Sigmoid colon (tissue), 7 donors: Measurements from ENCODE around the gene TRPT1. TPM values are rescaled to one million over a fixed set of nuclear protein-coding genes. Genes with fewer than 3 reads are reported as not detected.

Experiments used
- DNase-seq: peaks from one replicate; pipeline ENCODE4 v3.0.0-alpha.2; 2019
- H3K27ac ChIP-seq, 4 donors: fragments of 200-600 bp; sonication (generic); one replicate each; pipeline ENCODE4 v1.5.1; 2016 to 2019; ENCODE audit warnings: mild to moderate bottlenecking in 1 of 4
- H3K27me3 ChIP-seq, 3 donors: fragments of 200-600 bp; sonication (generic); one replicate each; pipeline ENCODE4 v1.5.1; 2019; ENCODE audit warnings: mild to moderate bottlenecking in 1 of 3
- H3K36me3 ChIP-seq, 4 donors: fragments of 200-600 bp; sonication (generic); one replicate each; pipeline ENCODE4 v1.5.1; 2016 to 2019
- H3K4me1 ChIP-seq, 4 donors: fragments of 200-600 bp; sonication (generic); one replicate each; pipeline ENCODE4 v1.5.1; 2017 to 2019
- H3K4me3 ChIP-seq, 4 donors: fragments of 200-600 bp; sonication (generic); one replicate each; pipeline ENCODE4 v1.5.1; 2017 to 2019; ENCODE audit warnings: mild to moderate bottlenecking in 2 of 4, moderate library complexity in 1 of 4
- H3K9me3 ChIP-seq, 4 donors: fragments of 200-600 bp in 3 of 4; sonication (generic) in 3 of 4; one replicate each; pipeline versions ENCODE4 v1.5.1 to v1.6.1; 2013 to 2019
- EP300 ChIP-seq, 4 donors: sonication (generic); formaldehyde crosslinking; IDR thresholded peaks; one replicate each; pipeline ENCODE4 v1.6.1; 2017; ENCODE audit warnings: antibody characterized with exemption in 4 of 4
- POLR2A ChIP-seq, 2 donors: fragments of 450-650 bp; IDR thresholded peaks; one replicate each; pipeline ENCODE4 v1.6.1; 2016; ENCODE audit warnings: antibody characterized with exemption in 2 of 2, mild to moderate bottlenecking in 2 of 2, moderate library complexity in 2 of 2
- POLR2AphosphoS5 ChIP-seq, 4 donors: sonication (generic); formaldehyde crosslinking; IDR thresholded peaks; one replicate each; pipeline ENCODE4 v1.6.1; 2017; ENCODE audit warnings: antibody characterized with exemption in 4 of 4
- WGBS, 2 donors: extraction: QIAGEN DNeasy Blood & Tissue Kit; methylation state at CpG; one replicate each; pipeline ENCODE4 v1.1.7; 2013; 5-methylcytosine and 5-hydroxymethylcytosine counted together
- intact Hi-C: fragments of 100-400 bp; cut with DNase I; formaldehyde crosslinking; loops from one replicate; pipeline ENCODE4 v1.15.1; 2023
- polyA plus RNA-seq, 3 donors: library from polyadenylated mRNA; stranded (reverse); fragments of 200-250 nt; gene quantifications; one replicate each; pipeline ENCODE4 v1.2.3, GENCODE V29; 2013
- total RNA-seq, 4 donors: library from RNA; depleted of rRNA; stranded (reverse); fragments of >200 nt; gene quantifications; one replicate each; pipeline ENCODE4 v1.1.0, GENCODE V29; 2016
- TF ChIP-seq, protein P1 (sequence below), 4 experiments: fragments of 450-650 bp in 3 of 4; fragments of 200-600 bp in 1 of 4; IDR thresholded peaks; one replicate each; pipeline ENCODE4 v1.5.1; 2016 to 2019; ENCODE audit warnings: antibody characterized with exemption in 4 of 4, mild to moderate bottlenecking in 3 of 4, moderate library complexity in 2 of 4
- donor health status: healthy with polysubstance abuse.
- donor health status: Bipolar disorder and iron deficiency.
- donor health status: healthy.

The TRPT1 gene
- total and polyA plus RNA-seq, 7 donors: 45.7 to 82.8 (median 79.2) TPM

DNA sequence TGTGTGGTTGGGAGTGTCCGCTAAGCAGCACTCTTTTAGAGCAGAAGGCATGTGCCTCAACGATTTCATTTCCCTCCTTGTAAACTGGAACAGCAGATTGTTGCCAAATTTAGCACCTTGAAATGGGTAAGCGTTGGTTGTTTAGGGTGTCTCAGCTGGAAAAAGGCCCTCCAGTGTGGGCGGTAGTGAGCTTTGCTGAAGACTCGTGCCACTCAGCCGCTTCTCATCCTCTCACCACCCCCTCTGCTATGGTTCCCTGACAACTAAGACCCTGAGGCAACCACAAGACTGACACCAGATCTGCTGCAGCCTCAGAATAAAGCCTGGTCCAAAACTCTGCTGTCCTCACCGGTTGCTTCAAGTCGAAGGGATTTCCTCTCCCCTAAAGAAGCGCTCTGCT lies 29.4 kb downstream of the TRPT1 start:
- TF ChIP-seq EP300 (IDR thresholded peaks at IDR 0.05) (no peak), POLR2AphosphoS5 (IDR thresholded peaks at IDR 0.05) (no peak), POLR2A (IDR thresholded peaks at IDR 0.05) (no peak)
- TF ChIP-seq, protein P1, sequence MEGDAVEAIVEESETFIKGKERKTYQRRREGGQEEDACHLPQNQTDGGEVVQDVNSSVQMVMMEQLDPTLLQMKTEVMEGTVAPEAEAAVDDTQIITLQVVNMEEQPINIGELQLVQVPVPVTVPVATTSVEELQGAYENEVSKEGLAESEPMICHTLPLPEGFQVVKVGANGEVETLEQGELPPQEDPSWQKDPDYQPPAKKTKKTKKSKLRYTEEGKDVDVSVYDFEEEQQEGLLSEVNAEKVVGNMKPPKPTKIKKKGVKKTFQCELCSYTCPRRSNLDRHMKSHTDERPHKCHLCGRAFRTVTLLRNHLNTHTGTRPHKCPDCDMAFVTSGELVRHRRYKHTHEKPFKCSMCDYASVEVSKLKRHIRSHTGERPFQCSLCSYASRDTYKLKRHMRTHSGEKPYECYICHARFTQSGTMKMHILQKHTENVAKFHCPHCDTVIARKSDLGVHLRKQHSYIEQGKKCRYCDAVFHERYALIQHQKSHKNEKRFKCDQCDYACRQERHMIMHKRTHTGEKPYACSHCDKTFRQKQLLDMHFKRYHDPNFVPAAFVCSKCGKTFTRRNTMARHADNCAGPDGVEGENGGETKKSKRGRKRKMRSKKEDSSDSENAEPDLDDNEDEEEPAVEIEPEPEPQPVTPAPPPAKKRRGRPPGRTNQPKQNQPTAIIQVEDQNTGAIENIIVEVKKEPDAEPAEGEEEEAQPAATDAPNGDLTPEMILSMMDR (IDR thresholded peaks at IDR 0.05): no peak
- H3K9me3 ChIP-seq: no peaks in the 10 kb centered on the region
- intact Hi-C loops: no loop called here
- peaks cover 64 to 93% (median 80%) of the 10 kb centered on the region in 4 donors for H3K36me3 ChIP-seq
- no peaks in the 10 kb centered on the region for H3K27me3 ChIP-seq
- no peak for DNase-seq
- peaks cover 0 to 1% (median 0%) of the 10 kb centered on the region in 4 donors for H3K4me1 ChIP-seq
- WGBS, 2 donors: 82 to 85% methylated on average over 9 of the region's 9 CpGs
- no peak overlapping the region for H3K4me3 ChIP-seq
- no peak overlapping the region for H3K27ac ChIP-seq

DNA sequence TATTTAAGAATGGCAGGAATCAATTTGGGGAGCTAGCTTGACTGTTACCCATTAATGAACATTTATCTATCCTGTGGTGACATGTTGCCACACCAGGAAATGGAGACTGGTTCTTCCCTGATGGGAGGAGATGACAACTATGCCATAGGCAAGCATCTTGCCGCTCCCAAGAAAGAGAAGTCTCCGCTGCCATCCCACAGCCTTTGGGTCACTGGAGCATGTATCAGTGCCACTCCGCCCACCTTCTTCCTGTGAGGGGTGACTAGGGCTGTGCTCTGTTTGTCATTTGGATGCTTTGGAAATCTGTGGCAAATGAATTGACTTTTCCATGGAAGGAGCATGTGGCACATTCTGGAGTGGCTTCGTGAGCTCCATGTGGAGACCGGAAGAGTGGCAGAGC lies 33.6 kb downstream of the TRPT1 start:
- Histone ChIP-seq H3K4me3 (no peak overlapping the region), H3K27me3 (no peaks in the 10 kb centered on the region), H3K9me3 (no peaks in the 10 kb centered on the region), H3K36me3 (peaks cover 41 to 51% (median 46%) of the 10 kb centered on the region in 4 donors), H3K4me1 (peaks cover 0 to 22% (median 11%) of the 10 kb centered on the region in 4 donors), H3K27ac (no peak overlapping the region)
- 92 to 93% methylated on average over 5 of the region's 5 CpGs for WGBS, 2 donors
- intact Hi-C loops: no loop called here
- TF ChIP-seq POLR2A (IDR thresholded peaks at IDR 0.05) (no peak), EP300 (IDR thresholded peaks at IDR 0.05) (no peak), POLR2AphosphoS5 (IDR thresholded peaks at IDR 0.05) (no peak)
- TF ChIP-seq, protein P1 (IDR thresholded peaks at IDR 0.05): no peak
- DNase-seq: no peak

DNA sequence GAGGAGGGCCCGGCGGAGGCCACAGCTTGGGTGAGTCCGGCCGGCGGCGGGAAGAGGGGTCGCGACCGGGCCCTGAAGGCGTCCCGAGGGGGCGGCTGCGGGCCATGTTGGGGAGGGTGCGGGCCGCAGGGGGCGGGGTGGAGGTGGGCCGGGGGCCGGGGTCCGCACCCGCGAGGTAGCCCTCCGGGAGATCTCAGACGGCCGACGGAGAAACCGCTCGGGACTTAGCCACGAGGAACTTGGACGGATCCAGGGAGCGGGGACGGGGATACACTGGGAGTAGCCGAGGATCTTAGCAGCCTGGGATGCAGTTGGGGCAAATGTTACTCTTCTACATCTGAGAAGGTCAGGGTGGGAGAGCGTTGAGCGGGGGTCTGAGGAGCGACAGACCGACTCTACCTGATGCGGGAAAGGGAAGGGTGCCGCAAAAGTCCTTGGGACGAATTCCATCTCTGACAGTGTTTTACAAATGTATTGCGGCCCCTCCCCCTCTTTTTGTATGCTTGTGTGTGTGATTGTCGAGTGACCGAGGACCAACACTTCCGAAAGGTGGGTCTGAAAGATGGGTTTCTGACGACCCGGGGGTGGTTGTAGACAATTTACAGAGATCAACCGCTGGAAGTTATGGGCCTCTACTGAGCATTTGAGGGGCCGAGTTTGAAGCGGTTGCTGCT lies 39.4 kb downstream of the TRPT1 start:
- Histone ChIP-seq H3K4me3 (no peak overlapping the region), H3K4me1 (peaks cover 0 to 55% (median 37%) of the 10 kb centered on the region in 4 donors), H3K27ac (no peak overlapping the region), H3K9me3 (no peaks in the 10 kb centered on the region), H3K36me3 (no peaks in the 10 kb centered on the region), H3K27me3 (no peaks in the 10 kb centered on the region)
- 1% methylated on average over 48 of the region's 48 CpGs for WGBS, 2 donors
- DNase-seq: peak; percentile 75
- intact Hi-C loops: loop anchor here (5.0 kb wide), 1 partner anchor 41 kb away; the partner anchor contains the start of genes NUDT22 and TRPT1
- TF ChIP-seq POLR2AphosphoS5 (IDR thresholded peaks at IDR 0.05) (no peak), EP300 (IDR thresholded peaks at IDR 0.05) (no peak)
- TF ChIP-seq, protein P1 (IDR thresholded peaks at IDR 0.05): no peak

DNA sequence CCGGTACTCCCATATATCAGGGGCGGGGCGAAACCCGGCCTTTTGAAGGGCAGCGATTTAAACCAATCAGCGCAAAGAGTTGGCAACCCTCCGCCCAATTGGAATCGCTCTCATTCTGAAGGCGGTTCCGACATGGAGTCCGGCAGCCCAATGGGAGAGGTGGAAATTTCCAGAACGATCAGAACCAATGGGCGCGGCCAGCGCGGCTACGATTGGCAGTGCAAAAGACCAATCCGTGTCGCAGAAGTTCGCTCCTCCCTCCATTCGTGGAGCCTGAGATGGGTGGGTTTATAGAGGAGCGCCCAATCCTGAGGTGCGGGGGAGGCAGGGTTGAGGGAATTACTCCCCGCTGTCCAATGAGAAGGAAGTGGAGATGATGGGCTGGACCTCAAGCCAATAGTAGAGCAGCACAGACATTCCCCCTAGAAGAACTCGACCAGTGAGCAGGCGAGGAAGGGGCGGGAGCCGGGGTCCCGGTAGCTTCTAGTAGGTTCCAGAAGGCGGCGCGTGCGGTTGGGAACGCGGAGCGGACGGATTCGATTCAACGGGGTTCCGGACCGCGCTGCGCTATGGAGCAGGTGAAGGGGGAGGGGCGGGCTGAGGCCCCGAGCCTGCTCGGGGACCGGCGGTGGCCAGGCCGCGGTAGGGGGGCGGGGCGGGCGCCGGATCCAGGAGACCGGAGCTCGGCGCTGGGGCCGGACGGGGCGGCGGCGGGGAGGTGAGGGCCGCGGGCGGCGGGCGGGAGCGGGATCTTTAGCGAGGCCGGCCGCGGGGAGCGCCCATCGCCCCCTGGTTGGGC lies 40.1 kb downstream of the TRPT1 start, which contains the start of gene STIP1:
STIP1 (plus strand) TSS at position 479 of the 799 bp plus-strand sequence; CDS start at position 570, 91 bp downstream.
- intact Hi-C loops: loop anchor here (5.0 kb wide), 1 partner anchor 41 kb away; the partner anchor contains the start of genes NUDT22 and TRPT1

More for the DNA sequence above, 40.1 kb downstream of the TRPT1 start, which contains the start of gene STIP1:
- Histone ChIP-seq H3K27me3 (no peaks in the 10 kb centered on the region), H3K27ac (peak within 1 kb of the TSS; percentile 92 to 97 (median 94)), H3K9me3 (no peaks in the 10 kb centered on the region), H3K4me1 (peaks cover 0 to 63% (median 42%) of the 10 kb centered on the region in 4 donors), H3K36me3 (no peaks in the 10 kb centered on the region), H3K4me3 (peak within 1 kb of the TSS; percentile 58 to 66 (median 59))
- TF ChIP-seq, protein P1 (IDR thresholded peaks at IDR 0.05): peak in 2 of 4 experiments; percentile 17 to 27
- TF ChIP-seq POLR2A (IDR thresholded peaks at IDR 0.05): peak; percentile 46 to 60
- TF ChIP-seq EP300 (IDR thresholded peaks at IDR 0.05): no peak
- TF ChIP-seq POLR2AphosphoS5 (IDR thresholded peaks at IDR 0.05): peak; percentile 91 to 98 (median 94)
- peak; percentile 100 for DNase-seq
- WGBS, 2 donors: 1% methylated on average over 74 of the region's 74 CpGs
